Uterus (tissue), 4 donors: ENCODE results near the gene NUDT3. TPM values are rescaled to one million over a fixed set of nuclear protein-coding genes. Genes with fewer than 3 reads are reported as not detected.

Experiments
- DNase-seq, 2 donors: peaks; one replicate each; pipeline ENCODE4 v3.0.0-alpha.2; 2019 to 2020
- H3K27ac ChIP-seq, 2 donors: fragments of 200-600 bp; sonication (generic); 1 replicate in 1 of 2; 2 replicates in 1 of 2; pipeline ENCODE4 v1.5.1; 2016 to 2018
- H3K27me3 ChIP-seq, 2 donors: fragments of 200-600 bp; sonication (generic); one replicate each; pipeline ENCODE4 v1.5.1; 2018 to 2019; ENCODE audit warnings: control low read depth in 1 of 2
- H3K36me3 ChIP-seq, 2 donors: fragments of 200-600 bp; sonication (generic); one replicate each; pipeline ENCODE4 v1.5.1; 2019; ENCODE audit warnings: control low read depth in 1 of 2
- H3K4me1 ChIP-seq, 2 donors: fragments of 200-600 bp; sonication (generic); one replicate each; pipeline ENCODE4 v1.5.1; 2018 to 2019; ENCODE audit warnings: control low read depth in 1 of 2
- H3K4me3 ChIP-seq, 2 donors: fragments of 200-600 bp; sonication (generic); 1 replicate in 1 of 2; 2 replicates in 1 of 2; pipeline ENCODE4 v1.5.1; 2018 to 2019; ENCODE audit warnings: mild to moderate bottlenecking in 1 of 2
- H3K9me3 ChIP-seq, 2 donors: fragments of 200-600 bp; sonication (generic); one replicate each; pipeline ENCODE4 v1.5.1; 2019; ENCODE audit warnings: control low read depth in 1 of 2
- CTCF ChIP-seq, 4 experiments: fragments of 200-600 bp in 2 of 4; fragments of 450-650 bp in 2 of 4; sonication (generic) in 2 of 4; IDR thresholded peaks; one replicate each; pipeline ENCODE4 v1.5.1; 2016 to 2019; ENCODE audit warnings: antibody characterized with exemption in 4 of 4, mild to moderate bottlenecking in 2 of 4, moderate library complexity in 1 of 4
- POLR2A ChIP-seq, 2 donors: fragments of 450-650 bp; IDR thresholded peaks; one replicate each; pipeline ENCODE4 v1.6.1; 2016; ENCODE audit warnings: antibody characterized with exemption in 2 of 2, mild to moderate bottlenecking in 1 of 2, moderate library complexity in 1 of 2
- intact Hi-C: fragments of 100-400 bp; cut with DNase I; formaldehyde crosslinking; loops from one replicate; pipeline ENCODE4 v1.15.1; 2023; ENCODE audit warnings: low total_unique reads
- total RNA-seq, 4 donors: library from RNA; depleted of rRNA in 3 of 4; stranded (reverse); fragments of >200 nt in 3 of 4; gene quantifications; one replicate each; pipeline versions ENCODE4 v1.1.0 to v1.2.4, GENCODE V29; 2014 to 2023
- donor health status: DM: yes; HTN: yes; CAD: no.

NUDT3 gene
- total RNA-seq, 4 donors from 2014 or later: 15.6 to 58.8 (median 38.2) TPM

GRCh38 chr6:34319471-34319885 is 73.0 kb downstream of the NUDT3 start:
- H3K9me3 ChIP-seq: no peaks in the 10 kb centered on the region
- H3K27me3 ChIP-seq: no peaks in the 10 kb centered on the region
- H3K4me1 ChIP-seq: no peaks in the 10 kb centered on the region
- TF ChIP-seq CTCF (IDR thresholded peaks at IDR 0.05): no peak
- TF ChIP-seq POLR2A (IDR thresholded peaks at IDR 0.05): no peak
- DNase-seq: no peak
- no peaks in the 10 kb centered on the region for H3K36me3 ChIP-seq
- no peak overlapping the region for H3K27ac ChIP-seq
- intact Hi-C loops: no loop called here
- no peak overlapping the region for H3K4me3 ChIP-seq

GRCh38 chr6:34318499-34319470 is 73.7 kb downstream of the NUDT3 start:
- TF ChIP-seq CTCF (IDR thresholded peaks at IDR 0.05): no peak
- TF ChIP-seq POLR2A (IDR thresholded peaks at IDR 0.05): no peak
- intact Hi-C loops: no loop called here
- H3K4me1 ChIP-seq: no peaks in the 10 kb centered on the region
- no peaks in the 10 kb centered on the region for H3K36me3 ChIP-seq
- no peaks in the 10 kb centered on the region for H3K9me3 ChIP-seq
- H3K4me3 ChIP-seq: no peak overlapping the region
- DNase-seq: no peak
- no peaks in the 10 kb centered on the region for H3K27me3 ChIP-seq
- peak overlapping the region; percentile 2 to 42 for H3K27ac ChIP-seq

GRCh38 chr6:34317882-34318498 is 74.5 kb downstream of the NUDT3 start:
- Histone ChIP-seq H3K27ac (peak overlapping the region; percentile 2 to 42), H3K36me3 (no peaks in the 10 kb centered on the region), H3K27me3 (no peaks in the 10 kb centered on the region), H3K9me3 (no peaks in the 10 kb centered on the region), H3K4me1 (no peaks in the 10 kb centered on the region), H3K4me3 (no peak overlapping the region)
- intact Hi-C loops: no loop called here
- TF ChIP-seq POLR2A (IDR thresholded peaks at IDR 0.05) (no peak), CTCF (IDR thresholded peaks at IDR 0.05) (no peak)
- DNase-seq: no peak

GRCh38 chr6:34317172-34317477 is 75.3 kb downstream of the NUDT3 start:
- no peak for DNase-seq
- H3K9me3 ChIP-seq: no peaks in the 10 kb centered on the region
- no peak overlapping the region for H3K27ac ChIP-seq
- no peak overlapping the region for H3K4me3 ChIP-seq
- H3K4me1 ChIP-seq: no peaks in the 10 kb centered on the region
- H3K36me3 ChIP-seq: no peaks in the 10 kb centered on the region
- TF ChIP-seq CTCF (IDR thresholded peaks at IDR 0.05) (no peak), POLR2A (IDR thresholded peaks at IDR 0.05) (no peak)
- H3K27me3 ChIP-seq: no peaks in the 10 kb centered on the region
- intact Hi-C loops: no loop called here
